ENCODE measurements around the gene DIP2B. TPM values are rescaled to one million over a fixed set of nuclear protein-coding genes. Genes with fewer than 3 reads are reported as not detected.

DIP2B gene
- total RNA-seq, 1 experiment from 2014 or later: 30.2 TPM

DNA sequence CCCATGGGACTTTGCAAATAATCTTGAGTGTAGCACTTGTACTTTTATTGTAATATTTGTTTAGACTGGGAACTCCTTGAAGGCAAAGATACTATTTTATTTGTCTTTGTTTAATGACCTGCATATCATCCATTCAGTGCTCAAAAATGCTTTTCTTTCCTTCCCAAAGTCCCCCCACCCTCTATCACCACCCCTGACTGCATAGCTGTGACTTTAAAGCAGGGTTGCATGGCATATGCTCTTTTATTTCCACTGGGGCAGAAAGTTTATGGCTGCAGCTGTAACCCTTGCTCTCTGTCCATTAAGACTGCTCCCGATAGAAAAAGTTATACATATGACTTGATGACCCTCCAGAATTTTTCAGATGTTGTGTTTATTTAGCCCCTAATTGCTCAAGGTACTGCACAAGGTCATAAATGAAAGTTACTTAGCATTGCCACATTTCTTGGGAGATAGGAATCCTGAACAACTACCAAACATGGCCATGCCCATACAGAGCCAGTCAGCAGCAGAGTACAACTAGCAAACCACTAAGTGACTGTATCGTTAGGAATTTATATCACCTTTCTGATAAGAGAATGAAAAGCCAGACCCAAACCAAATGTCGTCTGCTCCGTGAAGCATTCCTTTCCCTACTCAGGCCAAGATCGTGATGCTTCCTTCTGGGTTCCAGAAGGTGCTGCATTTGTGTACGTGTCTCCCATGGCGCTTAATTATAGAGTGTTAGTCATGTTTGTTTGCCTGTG is 114.3 kb downstream of the DIP2B start:
- DNase-seq (ENCODE audit: low read depth, low spot score): peak; percentile 60
- Histone ChIP-seq H3K4me1 (ENCODE audit: control insufficient read depth, insufficient read depth, low read length) (peaks cover 68% of the 10 kb centered on the region), H3K9me3 (ENCODE audit: control insufficient read depth, insufficient read depth, low read depth, low read length) (no peaks in the 10 kb centered on the region), H3K27me3 (ENCODE audit: control insufficient read depth, insufficient read depth, low read length) (no peaks in the 10 kb centered on the region), H3K27ac (ENCODE audit: low read length) (peak overlapping the region; percentile 80), H3K4me3 (ENCODE audit: low read depth in 2 of 2, low read length in 2 of 2) (peak overlapping the region in 1 of 2 experiments; percentile 20; a peak in 1 of 4 replicates), H3K36me3 (ENCODE audit: control insufficient read depth, insufficient read depth, low read length) (no peaks in the 10 kb centered on the region)
- peak; percentile 85 for ATAC-seq
- ChIA-PET POLR2A (interaction anchor here (0.6 kb wide), 3 partner anchors 9 to 549 kb away, joined by 4 read pairs; no protein-coding TSS in a partner anchor), CTCF (no interaction called here)
- intact Hi-C loops (cut with micrococcal nuclease; ENCODE audit: unreplicated experiment) (no loop called here), in situ Hi-C loops (cut with HindIII; ENCODE audit: low pct_unique_long_range_greater_than_20kb, low sequenced_read_pairs) (no loop called here)
- peak; percentile 87 for TF ChIP-seq TCF7L2 (IDR thresholded peaks at IDR 0.05; ENCODE audit: low read depth, low read length)
- TF ChIP-seq SIN3A (IDR thresholded peaks at IDR 0.05; ENCODE audit: borderline replicate concordance, insufficient read depth, low read depth, low read length): no peak
- no peak for TF ChIP-seq REST (IDR thresholded peaks at IDR 0.05; ENCODE audit: insufficient read depth in 1 of 2, low read depth in 2 of 2, low read length in 1 of 2)
- BruUV-seq (replicated peaks): no TSS peak

DNA sequence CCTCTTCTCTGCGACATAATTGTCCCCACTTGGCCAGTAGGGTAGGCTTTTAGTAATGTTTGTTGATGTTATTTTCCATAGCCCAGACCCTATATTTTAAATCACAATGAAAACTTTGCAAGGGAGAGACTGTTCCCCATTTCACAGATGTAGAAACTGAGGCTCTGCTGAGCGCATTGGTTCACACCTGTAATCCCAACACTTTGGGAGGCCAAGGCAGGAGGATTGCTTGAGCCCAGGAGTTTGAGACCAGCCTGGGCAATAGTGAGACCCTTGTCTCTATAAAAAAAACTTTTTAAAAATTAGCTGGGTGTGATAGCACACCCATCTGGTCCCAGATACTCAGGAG is 114.8 kb downstream of the DIP2B start:
- H3K9me3 ChIP-seq (ENCODE audit: control insufficient read depth, insufficient read depth, low read depth, low read length): no peaks in the 10 kb centered on the region
- H3K27me3 ChIP-seq (ENCODE audit: control insufficient read depth, insufficient read depth, low read length): no peaks in the 10 kb centered on the region
- no TSS peak for BruUV-seq (replicated peaks)
- ATAC-seq (no peak), DNase-seq (ENCODE audit: low read depth, low spot score) (no peak)
- in situ Hi-C loops (cut with HindIII; ENCODE audit: low pct_unique_long_range_greater_than_20kb, low sequenced_read_pairs) (no loop called here), intact Hi-C loops (cut with micrococcal nuclease; ENCODE audit: unreplicated experiment) (no loop called here)
- H3K27ac ChIP-seq (ENCODE audit: low read length): peak overlapping the region; percentile 80
- ChIA-PET CTCF (no interaction called here), POLR2A (no interaction called here)
- H3K4me1 ChIP-seq (ENCODE audit: control insufficient read depth, insufficient read depth, low read length): peaks cover 63% of the 10 kb centered on the region
- H3K36me3 ChIP-seq (ENCODE audit: control insufficient read depth, insufficient read depth, low read length): no peaks in the 10 kb centered on the region
- H3K4me3 ChIP-seq (ENCODE audit: low read depth in 2 of 2, low read length in 2 of 2): no peak overlapping the region; a peak in 1 of 4 replicates
- TF ChIP-seq TCF7L2 (IDR thresholded peaks at IDR 0.05; ENCODE audit: low read depth, low read length): no peak
- no peak for TF ChIP-seq CTCF (IDR thresholded peaks at IDR 0.05)
- TF ChIP-seq REST (IDR thresholded peaks at IDR 0.05; ENCODE audit: insufficient read depth in 1 of 2, low read depth in 2 of 2, low read length in 1 of 2): no peak
- no peak for TF ChIP-seq SIN3A (IDR thresholded peaks at IDR 0.05; ENCODE audit: borderline replicate concordance, insufficient read depth, low read depth, low read length)
- no peak for TF ChIP-seq POLR2AphosphoS5 (IDR thresholded peaks at IDR 0.05; ENCODE audit: low read depth, low read length)

Measured in Panc1 (cell line).